ES-I3 (cell line): ENCODE results near the gene SRL.
"Not testable (repeated sequence)": the region's sequence is repeated elsewhere in the genome, so short reads cannot be mapped to it uniquely, and the experiment has no call there.

Experiments
- H3K36me3 ChIP-seq: 2 replicates; pipeline ENCODE4 v1.6.1; 2013; ENCODE audit warnings: mild to moderate bottlenecking, low read length, control low read depth, moderate library complexity; ENCODE audit not compliant: insufficient read depth
- H3K4me1 ChIP-seq: 2 replicates; pipeline ENCODE4 v1.6.1; 2013; ENCODE audit warnings: mild to moderate bottlenecking, control low read depth, low read length; ENCODE audit not compliant: insufficient read depth
- H3K9ac ChIP-seq: 2 replicates; pipeline ENCODE4 v1.6.1; 2013; ENCODE audit warnings: low read depth, mild to moderate bottlenecking, low read length, moderate library complexity
- H3K9me3 ChIP-seq: 2 replicates; pipeline ENCODE4 v1.6.1; 2013; ENCODE audit warnings: mild to moderate bottlenecking, low read length, moderate library complexity; ENCODE audit not compliant: control insufficient read depth, insufficient read depth

SRL gene

GRCh38 chr16:4226251-4227039, 15.4 kb downstream of the SRL start:
- no peak overlapping the region for H3K9ac ChIP-seq
- H3K4me1 ChIP-seq = no peaks in the 10 kb centered on the region
- no peaks in the 10 kb centered on the region for H3K9me3 ChIP-seq
- no peaks in the 10 kb centered on the region for H3K36me3 ChIP-seq

- H3K36me3 ChIP-seq = no peaks in the 10 kb centered on the region
- H3K4me1 ChIP-seq = no peaks in the 10 kb centered on the region
- no peaks in the 10 kb centered on the region for H3K9me3 ChIP-seq
- H3K9ac ChIP-seq = no peak overlapping the region
These were observed 16.8 kb downstream of the SRL start for GRCh38 chr16:4225075-4225474.

- Histone ChIP-seq H3K4me1 (peaks cover 17% of the 10 kb centered on the region), H3K9ac (no peak overlapping the region), H3K36me3 (no peaks in the 10 kb centered on the region), H3K9me3 (no peaks in the 10 kb centered on the region)
These were observed 21.5 kb downstream of the SRL start for GRCh38 chr16:4220358-4220757.

GRCh38 chr16:4218202-4218601, 23.7 kb downstream of the SRL start:
- Histone ChIP-seq H3K9me3 (no peaks in the 10 kb centered on the region), H3K9ac (no peak overlapping the region), H3K36me3 (no peaks in the 10 kb centered on the region), H3K4me1 (peaks cover 28% of the 10 kb centered on the region)

- no peak overlapping the region for H3K9ac ChIP-seq
- peaks cover 28% of the 10 kb centered on the region for H3K4me1 ChIP-seq
- no peaks in the 10 kb centered on the region for H3K36me3 ChIP-seq
- no peaks in the 10 kb centered on the region for H3K9me3 ChIP-seq
These were observed 24.4 kb downstream of the SRL start for GRCh38 chr16:4217204-4218131.

- H3K9me3 ChIP-seq = no peaks in the 10 kb centered on the region
- H3K36me3 ChIP-seq = no peaks in the 10 kb centered on the region
- H3K4me1 ChIP-seq = peaks cover 28% of the 10 kb centered on the region
- no peak overlapping the region for H3K9ac ChIP-seq
These were observed 25.3 kb downstream of the SRL start for GRCh38 chr16:4216596-4216995.

- H3K4me1 ChIP-seq = peaks cover 28% of the 10 kb centered on the region
- no peaks in the 10 kb centered on the region for H3K9me3 ChIP-seq
- H3K9ac ChIP-seq = no peak overlapping the region
- H3K36me3 ChIP-seq = no peaks in the 10 kb centered on the region
These were observed 26.8 kb downstream of the SRL start for GRCh38 chr16:4215106-4215505.

- Histone ChIP-seq H3K4me1 (peaks cover 28% of the 10 kb centered on the region), H3K9ac (no peak overlapping the region), H3K36me3 (no peaks in the 10 kb centered on the region), H3K9me3 (no peaks in the 10 kb centered on the region)
These were observed 27.7 kb downstream of the SRL start for GRCh38 chr16:4214215-4214621.

DNA sequence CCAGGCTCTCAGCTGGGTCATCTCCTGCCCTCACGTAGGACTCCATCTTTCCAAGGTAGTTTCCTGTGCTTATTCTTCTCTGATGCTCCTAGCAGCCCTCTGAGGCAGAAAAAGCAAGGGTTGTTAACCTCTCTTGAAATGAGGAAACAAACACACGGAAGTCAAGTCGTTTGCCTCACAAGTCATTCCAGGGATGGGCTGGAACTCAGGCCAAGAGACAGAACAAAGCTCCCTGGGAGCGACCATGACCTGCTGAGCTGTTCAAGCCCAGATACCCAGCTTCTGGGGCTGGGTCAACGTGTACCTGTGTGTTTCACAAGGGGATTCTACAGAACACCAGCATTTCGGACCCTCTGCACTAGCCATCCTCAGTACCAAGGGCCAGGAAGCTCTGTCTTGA, 28.1 kb downstream of the SRL start:
- Histone ChIP-seq H3K36me3 (no peaks in the 10 kb centered on the region), H3K9ac (no peak overlapping the region), H3K9me3 (no peaks in the 10 kb centered on the region), H3K4me1 (peaks cover 26% of the 10 kb centered on the region)

GRCh38 chr16:4212934-4213296, 29.0 kb downstream of the SRL start:
- H3K9me3 ChIP-seq = no peaks in the 10 kb centered on the region
- peaks cover 20% of the 10 kb centered on the region for H3K4me1 ChIP-seq
- H3K9ac ChIP-seq = no peak overlapping the region
- no peaks in the 10 kb centered on the region for H3K36me3 ChIP-seq

DNA sequence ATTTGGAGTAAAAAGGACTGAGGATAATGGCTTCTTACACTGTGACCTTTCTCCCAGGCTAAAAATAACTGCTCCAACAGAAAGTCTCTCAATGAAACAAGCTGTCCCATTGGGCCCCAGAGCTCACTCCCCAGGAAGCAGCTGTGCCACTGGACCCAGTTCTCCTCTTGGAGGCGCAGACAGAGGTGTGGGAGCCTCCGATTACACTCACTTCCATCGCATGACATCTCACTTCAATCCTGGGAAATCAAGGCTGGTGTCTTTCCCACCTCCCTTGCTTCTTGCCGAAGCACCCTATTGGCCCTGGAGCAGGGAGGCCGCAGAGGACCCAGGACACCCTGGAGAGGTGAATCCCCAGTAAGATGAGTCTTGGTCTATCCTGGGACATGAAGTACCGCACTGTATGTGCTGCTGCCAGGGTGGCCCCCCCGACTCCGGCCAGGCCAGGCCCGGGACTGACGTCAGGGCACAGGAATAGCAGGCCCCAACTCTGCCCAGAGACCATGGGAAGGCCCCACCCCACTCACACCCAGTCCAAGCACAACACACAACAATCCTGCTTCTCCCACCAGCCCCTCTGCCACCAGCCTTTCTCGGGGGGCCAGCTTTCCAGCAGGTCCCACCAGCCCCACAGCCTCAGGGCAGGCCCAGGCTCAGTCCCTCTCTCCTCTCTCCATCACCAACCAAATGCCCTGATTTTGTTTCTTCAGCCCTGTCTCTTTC, 29.5 kb downstream of the SRL start:
- H3K36me3 ChIP-seq = no peaks in the 10 kb centered on the region
- peaks cover 15% of the 10 kb centered on the region for H3K4me1 ChIP-seq
- H3K9ac ChIP-seq = no peak overlapping the region
- no peaks in the 10 kb centered on the region for H3K9me3 ChIP-seq

GRCh38 chr16:4211445-4212210, 30.3 kb downstream of the SRL start:
- not testable (repeated sequence) for H3K9me3 ChIP-seq, H3K36me3 ChIP-seq, H3K9ac ChIP-seq
- H3K4me1 ChIP-seq = peaks cover 11% of the 10 kb centered on the region

- Histone ChIP-seq H3K9me3 (no peaks in the 10 kb centered on the region), H3K36me3 (no peaks in the 10 kb centered on the region), H3K4me1 (peaks cover 11% of the 10 kb centered on the region), H3K9ac (no peak overlapping the region)
These were observed 32.2 kb downstream of the SRL start for GRCh38 chr16:4209666-4210065.

GRCh38 chr16:4208341-4208751, 33.5 kb downstream of the SRL start:
- no peaks in the 10 kb centered on the region for H3K9me3 ChIP-seq
- H3K36me3 ChIP-seq = no peaks in the 10 kb centered on the region
- H3K9ac ChIP-seq = no peak overlapping the region
- no peaks in the 10 kb centered on the region for H3K4me1 ChIP-seq
